HFFc6 (cell line): Measurements from ENCODE around the gene SMYD3. TPM values are rescaled to one million over a fixed set of nuclear protein-coding genes. Genes with fewer than 3 reads are reported as not detected.

ENCODE experiments used
- DNase-seq: peaks from one replicate; pipeline ENCODE4 v3.0.0-alpha.2; 2018
- H3K27ac Mint-ChIP-seq: 2 replicates; pipeline ENCODE4 v1.8.0; 2020; ENCODE audit warnings: mild to moderate bottlenecking, mixed read lengths
- H3K27me3 Mint-ChIP-seq: 2 replicates; pipeline ENCODE4 v1.8.0; 2021; ENCODE audit warnings: mild to moderate bottlenecking, moderate library complexity, mixed read lengths; ENCODE audit not compliant: insufficient read depth
- H3K36me3 Mint-ChIP-seq: 2 replicates; pipeline ENCODE4 v1.8.0; 2021; ENCODE audit warnings: low read depth, mixed read lengths
- H3K4me1 Mint-ChIP-seq: 2 replicates; pipeline ENCODE4 v1.8.0; 2020; ENCODE audit warnings: low read depth, mixed read lengths
- H3K4me3 Mint-ChIP-seq: 2 replicates; pipeline ENCODE4 v1.8.0; 2020; ENCODE audit warnings: mild to moderate bottlenecking, moderate library complexity, mixed read lengths
- H3K9me3 Mint-ChIP-seq: 2 replicates; pipeline ENCODE4 v1.8.0; 2020; ENCODE audit warnings: mild to moderate bottlenecking, mixed read lengths
- total RNA-seq, 6 experiments: library from RNA; stranded (reverse); fragmentation: NEBNext Ultra II Directional; extraction: Animal tissue kit (Norgen Biotek cat#: 25700); gene quantifications; 2 replicates in 1 of 6; 3 replicates in 5 of 6; pipeline ENCODE4 v1.2.3, GENCODE V29; 2021
- TF ChIP-seq, protein P1 (sequence below): fragments of 200-600 bp; sonication (generic); IDR thresholded peaks from 2 replicates; pipeline ENCODE4 v1.5.0; 2021; ENCODE audit warnings: antibody characterized with exemption, mild to moderate bottlenecking

Gene SMYD3
- total RNA-seq, 6 experiments from 2014 or later = 28.4 to 37.9 (median 31.2) TPM

DNA sequence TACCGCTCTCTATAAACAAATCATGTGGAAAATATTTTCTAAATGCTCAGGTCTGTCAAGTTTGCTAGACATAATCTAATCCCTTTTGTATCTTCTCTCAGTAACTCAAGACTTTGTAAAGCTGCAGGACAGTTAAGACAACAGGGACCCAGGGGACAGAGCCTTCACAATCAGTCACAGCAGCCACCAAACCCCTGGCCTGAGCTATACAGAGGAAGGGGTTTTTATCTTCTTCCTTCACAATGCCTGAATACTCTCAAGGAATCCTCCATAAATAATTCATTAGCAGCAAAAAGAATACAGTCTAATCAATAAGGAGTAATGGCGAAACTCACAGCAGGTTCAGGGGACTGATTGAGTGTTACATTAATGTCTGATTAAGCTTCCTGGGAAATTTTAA lies 368.3 kb downstream of the SMYD3 start:
- Mint-ChIP-seq H3K4me3 (no peak overlapping the region), H3K4me1 (peaks cover 60% of the 10 kb centered on the region), H3K27ac (peak overlapping the region; percentile 79), H3K36me3 (peaks cover 6% of the 10 kb centered on the region; the same call in 1 of the 2 replicates), H3K27me3 (peaks cover 1% of the 10 kb centered on the region; the same call in 1 of the 2 replicates), H3K9me3 (no peaks in the 10 kb centered on the region)
- no peak for DNase-seq
- TF ChIP-seq, protein P1, sequence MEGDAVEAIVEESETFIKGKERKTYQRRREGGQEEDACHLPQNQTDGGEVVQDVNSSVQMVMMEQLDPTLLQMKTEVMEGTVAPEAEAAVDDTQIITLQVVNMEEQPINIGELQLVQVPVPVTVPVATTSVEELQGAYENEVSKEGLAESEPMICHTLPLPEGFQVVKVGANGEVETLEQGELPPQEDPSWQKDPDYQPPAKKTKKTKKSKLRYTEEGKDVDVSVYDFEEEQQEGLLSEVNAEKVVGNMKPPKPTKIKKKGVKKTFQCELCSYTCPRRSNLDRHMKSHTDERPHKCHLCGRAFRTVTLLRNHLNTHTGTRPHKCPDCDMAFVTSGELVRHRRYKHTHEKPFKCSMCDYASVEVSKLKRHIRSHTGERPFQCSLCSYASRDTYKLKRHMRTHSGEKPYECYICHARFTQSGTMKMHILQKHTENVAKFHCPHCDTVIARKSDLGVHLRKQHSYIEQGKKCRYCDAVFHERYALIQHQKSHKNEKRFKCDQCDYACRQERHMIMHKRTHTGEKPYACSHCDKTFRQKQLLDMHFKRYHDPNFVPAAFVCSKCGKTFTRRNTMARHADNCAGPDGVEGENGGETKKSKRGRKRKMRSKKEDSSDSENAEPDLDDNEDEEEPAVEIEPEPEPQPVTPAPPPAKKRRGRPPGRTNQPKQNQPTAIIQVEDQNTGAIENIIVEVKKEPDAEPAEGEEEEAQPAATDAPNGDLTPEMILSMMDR = no peak

DNA sequence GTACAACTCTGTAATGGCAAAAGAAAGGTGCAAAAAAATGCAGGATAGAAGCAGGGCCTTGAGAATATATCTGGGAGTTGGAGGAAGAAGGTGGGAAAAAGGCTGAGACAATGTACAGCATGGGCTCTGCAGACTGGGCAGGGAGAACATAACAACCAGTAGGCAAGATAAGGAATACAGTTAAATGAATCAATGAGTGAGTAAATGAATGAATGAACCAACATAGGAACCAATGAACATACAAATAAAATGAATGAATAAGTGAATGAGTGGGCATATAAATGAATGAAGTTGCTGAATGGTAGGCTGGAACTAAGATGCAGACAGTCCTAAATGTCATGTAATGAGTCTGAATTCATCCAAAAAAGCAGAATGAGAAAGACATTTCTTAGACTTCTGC lies 370.6 kb downstream of the SMYD3 start:
- no peak overlapping the region for H3K4me3 Mint-ChIP-seq
- no peak for DNase-seq
- no peak overlapping the region for H3K27ac Mint-ChIP-seq
- H3K36me3 Mint-ChIP-seq = peaks cover 6% of the 10 kb centered on the region; the same call in 1 of the 2 replicates
- no peaks in the 10 kb centered on the region for H3K9me3 Mint-ChIP-seq
- H3K4me1 Mint-ChIP-seq = peaks cover 40% of the 10 kb centered on the region
- TF ChIP-seq, protein P1 = no peak
- H3K27me3 Mint-ChIP-seq = no peaks in the 10 kb centered on the region

DNA sequence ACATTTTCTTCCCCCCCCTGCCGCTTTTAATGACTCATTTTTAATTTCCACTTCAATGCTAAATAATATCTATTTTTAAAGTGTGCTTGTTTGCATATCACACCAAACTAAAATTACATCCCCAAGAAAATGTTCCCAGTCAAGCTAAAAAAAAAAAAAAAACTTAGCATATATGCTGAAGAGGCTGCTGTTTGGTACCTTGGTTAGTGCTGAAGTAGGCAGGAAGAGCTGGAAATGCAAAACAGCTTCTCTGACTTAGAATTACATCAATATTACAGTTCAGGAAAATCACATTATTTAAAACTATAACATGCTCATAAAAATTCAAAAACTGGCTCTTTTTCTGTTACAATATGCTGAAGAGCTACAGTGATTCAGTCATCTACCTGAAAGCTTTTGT lies 372.3 kb downstream of the SMYD3 start:
- DNase-seq = no peak
- H3K9me3 Mint-ChIP-seq = no peaks in the 10 kb centered on the region
- H3K36me3 Mint-ChIP-seq = peaks cover 6% of the 10 kb centered on the region; the same call in 1 of the 2 replicates
- no peaks in the 10 kb centered on the region for H3K27me3 Mint-ChIP-seq
- H3K4me3 Mint-ChIP-seq = no peak overlapping the region
- no peak overlapping the region for H3K27ac Mint-ChIP-seq
- peaks cover 23% of the 10 kb centered on the region for H3K4me1 Mint-ChIP-seq
- TF ChIP-seq, protein P1 = no peak

DNA sequence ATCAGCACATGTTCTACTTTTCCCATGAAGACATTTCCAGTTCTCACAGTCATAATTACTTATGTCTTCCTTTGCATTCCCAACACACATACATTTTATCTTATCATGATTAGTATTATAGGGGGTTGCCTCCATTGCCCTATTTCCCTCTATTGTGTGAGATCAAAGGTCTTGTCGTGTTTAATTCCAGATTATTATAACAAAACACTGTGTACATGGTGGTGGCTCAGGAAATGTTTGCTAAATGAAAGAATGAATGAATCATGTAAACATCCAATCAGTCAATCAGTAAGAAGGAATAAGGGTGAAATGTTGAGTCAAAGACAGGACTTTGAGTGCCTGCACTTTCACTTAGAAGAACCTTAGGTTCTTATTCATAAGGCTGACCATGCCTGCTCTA lies 376.0 kb downstream of the SMYD3 start:
- TF ChIP-seq, protein P1 = no peak
- Mint-ChIP-seq H3K36me3 (peaks cover under 1% of the 10 kb centered on the region; the same call in 1 of the 2 replicates), H3K27me3 (no peaks in the 10 kb centered on the region), H3K4me3 (no peak overlapping the region), H3K4me1 (peaks cover 5% of the 10 kb centered on the region; the same call in 1 of the 2 replicates), H3K27ac (no peak overlapping the region), H3K9me3 (no peaks in the 10 kb centered on the region)
- DNase-seq = no peak

DNA sequence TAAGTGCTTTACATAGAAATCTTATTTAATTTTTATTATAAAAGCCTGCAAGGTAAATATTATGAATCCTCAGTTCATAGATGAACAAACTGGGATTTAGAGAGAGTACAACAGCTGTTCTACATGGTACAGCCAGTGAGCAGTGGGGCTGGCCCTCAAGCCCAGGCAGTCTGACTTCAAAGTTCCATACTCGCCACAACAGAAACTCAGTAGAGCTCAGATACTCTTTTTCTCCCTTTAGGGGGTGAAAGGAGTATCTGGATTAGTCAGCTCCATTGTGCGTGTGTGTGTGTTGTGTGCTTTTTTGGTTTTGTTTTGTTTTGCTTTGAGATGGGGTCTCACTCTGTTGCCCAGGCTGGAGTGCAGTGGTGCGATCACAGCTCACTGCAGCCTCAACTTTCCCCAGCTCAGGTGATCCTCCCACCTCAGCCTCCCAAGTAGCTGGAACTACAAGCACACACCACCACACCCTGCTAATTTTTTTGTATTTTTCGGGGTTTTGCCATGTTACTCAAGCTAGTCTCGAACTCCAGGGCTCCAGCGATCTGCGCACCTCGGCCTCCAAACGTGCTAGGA lies 378.5 kb downstream of the SMYD3 start:
- TF ChIP-seq, protein P1 = no peak
- Mint-ChIP-seq H3K9me3 (no peaks in the 10 kb centered on the region), H3K4me3 (no peak overlapping the region), H3K4me1 (no peaks in the 10 kb centered on the region), H3K27me3 (no peaks in the 10 kb centered on the region), H3K36me3 (no peaks in the 10 kb centered on the region; the same call in 1 of the 2 replicates), H3K27ac (no peak overlapping the region)
- no peak for DNase-seq
